DMS114 treated with DMSO at 0.1 percent for 48 hours (cell line): ENCODE data around the gene PTPRD.

Experiments used
- DNase-seq: peaks from one replicate; lab custom pipeline; 2025; ENCODE audit not compliant: unreplicated experiment; lab: John Stamatoyannopoulos, UW

PTPRD gene

DNA sequence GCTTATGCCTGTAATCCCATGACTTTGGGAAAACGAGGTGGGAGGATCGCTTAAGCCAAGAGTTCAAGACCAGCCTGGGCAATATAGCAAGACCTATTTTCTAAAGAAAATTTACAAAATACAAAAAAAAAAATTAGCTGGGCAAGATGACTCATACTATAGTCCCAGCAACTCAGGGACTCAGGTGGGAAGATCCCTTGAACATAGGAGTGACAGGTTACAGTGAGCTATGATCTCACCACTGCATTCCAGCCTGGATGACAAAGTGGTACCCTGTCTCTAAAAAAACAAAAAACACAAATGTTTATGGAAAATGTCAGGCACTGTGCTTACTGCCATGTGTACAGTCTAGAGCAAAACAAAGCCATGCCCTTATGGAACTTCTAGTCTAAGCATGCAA is 1989.9 kb downstream of the PTPRD start:
- DNase-seq, result no peak

DNA sequence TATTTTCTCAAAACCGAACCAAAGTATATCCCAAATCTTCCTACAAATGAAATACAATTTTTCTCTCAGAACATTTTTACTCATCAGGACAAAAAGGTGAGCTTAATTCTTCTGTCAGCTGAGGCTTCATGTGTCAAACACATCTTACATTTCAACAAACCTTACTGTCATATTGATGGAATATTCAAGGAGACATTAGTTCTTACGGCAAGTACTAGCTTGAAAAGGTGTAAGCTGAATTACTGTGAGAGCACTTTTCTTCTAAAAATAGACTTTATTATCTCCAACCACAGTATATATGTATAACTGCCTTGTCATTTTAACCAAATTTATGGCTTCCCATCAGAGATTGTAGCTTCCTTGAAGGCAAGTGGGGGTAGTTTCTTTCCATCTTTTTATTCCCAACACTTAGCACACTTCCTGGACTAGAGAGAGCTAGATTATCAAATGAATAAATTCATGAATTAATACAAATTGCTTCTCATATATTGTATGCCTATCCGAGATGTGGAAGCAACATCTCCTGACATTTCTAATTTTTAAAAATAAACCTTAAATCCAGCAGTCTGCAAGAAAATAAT is 1990.5 kb downstream of the PTPRD start:
- DNase-seq, result no peak

DNA sequence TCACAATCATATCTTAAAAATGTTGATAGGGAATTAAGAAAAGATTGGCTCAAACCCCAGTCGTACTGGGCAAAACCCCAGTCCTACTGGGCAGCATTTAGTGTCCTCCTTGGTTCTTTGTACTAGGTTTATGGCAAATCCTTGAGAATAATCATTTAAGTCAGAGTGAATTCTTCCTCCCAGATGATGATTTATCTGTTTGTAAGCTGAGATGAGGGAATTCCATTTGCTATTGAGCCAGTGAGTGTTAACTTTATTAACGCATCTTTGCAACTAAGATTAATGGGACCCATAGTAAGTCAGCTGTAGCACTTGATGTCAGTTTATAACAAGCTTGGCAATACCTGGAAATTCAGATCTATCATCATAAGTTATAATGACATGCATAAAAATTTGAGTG is 1991.4 kb downstream of the PTPRD start:
- DNase-seq, result no peak

DNA sequence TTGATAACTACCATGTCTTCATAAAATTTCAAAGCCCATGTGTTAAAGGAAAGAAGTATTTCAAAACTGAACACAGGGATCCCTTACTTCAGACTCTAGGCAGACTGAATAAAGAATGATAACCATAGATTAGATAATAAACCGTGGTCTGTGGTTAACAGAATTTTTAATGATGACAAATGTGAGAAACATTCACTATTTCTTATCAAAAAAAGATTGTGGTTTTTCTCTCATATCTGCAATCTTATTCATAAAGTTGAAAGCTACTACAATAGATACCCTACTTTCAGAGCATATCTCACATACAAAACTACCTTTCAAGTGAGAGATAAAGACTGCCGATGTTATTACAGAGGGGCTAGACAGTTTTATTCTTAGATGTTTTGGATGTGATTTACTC is 1996.4 kb downstream of the PTPRD start:
- DNase-seq, result no peak

DNA sequence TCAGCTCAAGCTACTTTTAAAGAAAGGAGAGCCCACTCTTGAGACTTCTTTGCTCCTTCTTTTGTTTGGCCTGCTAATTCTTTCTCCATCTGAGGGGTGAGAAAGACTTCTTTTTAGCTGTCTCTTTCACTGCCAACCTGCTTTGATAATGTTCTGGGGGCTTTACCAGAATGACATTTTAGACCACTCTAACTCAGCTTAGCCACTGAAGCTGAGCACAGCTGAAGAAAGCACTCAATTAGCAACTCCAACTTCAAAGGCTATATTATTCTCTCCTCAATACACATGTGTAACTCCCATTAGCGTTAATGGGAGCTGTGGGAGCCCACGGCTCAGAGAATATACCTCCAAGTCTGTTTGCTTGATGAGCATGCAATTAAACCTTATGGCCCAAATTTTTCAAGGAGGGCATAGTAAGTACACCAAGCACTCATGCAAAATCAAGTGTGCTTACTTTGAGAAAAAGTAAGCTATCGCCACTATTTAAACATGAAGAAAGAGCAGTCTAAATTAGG is 1997.8 kb downstream of the PTPRD start:
- no peak for DNase-seq

DNA sequence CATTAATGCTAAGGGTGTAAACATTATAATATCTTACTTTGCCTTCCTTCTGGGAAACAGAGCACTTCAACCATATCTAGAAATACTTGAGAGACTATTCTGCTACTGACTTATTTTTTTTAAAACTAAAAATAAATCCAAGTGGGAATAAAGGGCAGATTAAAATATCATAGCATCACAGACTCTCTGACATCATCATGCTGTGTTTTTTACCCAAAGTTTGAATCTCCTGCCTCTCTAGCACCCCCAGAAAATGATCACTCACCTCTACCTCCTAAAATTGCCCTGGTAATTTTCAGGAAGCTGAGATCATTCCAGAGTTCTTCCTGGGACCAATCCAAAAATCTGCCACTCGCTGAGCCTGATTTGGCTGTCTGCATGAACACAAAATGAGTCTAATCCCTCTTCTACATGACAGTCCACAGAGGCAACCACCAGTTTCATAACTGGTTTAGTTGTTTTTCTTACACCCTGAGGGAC is 1999.4 kb downstream of the PTPRD start:
- no peak for DNase-seq

DNA sequence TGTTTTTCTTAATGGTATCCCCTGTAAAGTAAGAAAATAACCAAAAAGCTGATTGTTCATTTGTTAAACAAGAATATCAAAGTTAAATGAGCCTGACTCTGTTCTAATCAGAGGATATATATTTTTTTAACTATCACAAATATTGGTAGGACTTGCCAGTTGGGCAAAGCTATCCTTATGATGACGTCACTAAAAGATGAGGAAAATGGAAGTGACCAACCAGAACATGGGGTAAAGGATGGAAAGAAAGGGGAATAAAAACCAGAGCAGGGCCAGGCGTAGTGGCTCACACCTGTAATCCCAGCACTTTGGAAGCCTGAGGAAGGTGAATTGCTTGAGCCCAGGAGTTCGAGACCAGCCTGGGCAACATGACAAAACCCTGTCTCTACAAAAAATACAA is 2001.6 kb downstream of the PTPRD start:
- DNase-seq, result no peak

DNA sequence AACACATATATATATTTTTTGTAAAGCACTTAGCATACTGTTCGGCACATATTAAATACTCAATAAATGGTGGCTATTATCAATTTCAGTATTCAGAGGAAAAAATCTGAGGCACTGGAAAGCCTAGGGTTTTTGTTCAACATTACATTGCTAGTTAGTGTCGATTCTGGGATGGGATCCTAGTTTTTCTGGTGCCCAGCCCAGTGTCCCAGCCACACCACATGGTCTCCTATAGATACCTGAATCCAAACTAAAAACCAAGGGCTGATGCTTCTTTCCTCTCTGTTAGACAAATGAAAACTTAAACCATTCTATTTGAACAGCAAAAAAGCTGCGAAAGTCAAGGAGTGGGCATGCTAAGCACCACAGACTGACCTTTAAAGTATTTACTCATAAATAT is 2002.5 kb downstream of the PTPRD start:
- DNase-seq, result no peak

DNA sequence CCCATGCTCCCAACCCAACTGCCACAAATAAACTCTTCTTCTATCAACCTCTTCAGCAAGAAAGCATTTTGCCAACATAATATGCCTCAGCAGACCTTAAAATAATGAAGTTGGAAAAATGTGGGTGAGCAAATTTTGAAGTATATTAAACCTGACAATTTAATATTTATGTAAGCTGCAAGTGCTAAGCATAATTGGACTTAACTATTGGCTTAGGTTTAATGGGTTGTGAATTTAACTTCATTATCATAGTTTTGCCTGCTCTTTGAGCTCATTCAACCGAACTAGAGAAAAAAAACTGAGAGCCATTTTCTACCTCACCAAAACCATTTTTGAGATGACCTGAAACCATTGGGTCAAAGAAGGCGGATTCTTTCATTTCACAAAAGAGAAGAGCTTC is 2007.7 kb downstream of the PTPRD start:
- DNase-seq, result no peak

DNA sequence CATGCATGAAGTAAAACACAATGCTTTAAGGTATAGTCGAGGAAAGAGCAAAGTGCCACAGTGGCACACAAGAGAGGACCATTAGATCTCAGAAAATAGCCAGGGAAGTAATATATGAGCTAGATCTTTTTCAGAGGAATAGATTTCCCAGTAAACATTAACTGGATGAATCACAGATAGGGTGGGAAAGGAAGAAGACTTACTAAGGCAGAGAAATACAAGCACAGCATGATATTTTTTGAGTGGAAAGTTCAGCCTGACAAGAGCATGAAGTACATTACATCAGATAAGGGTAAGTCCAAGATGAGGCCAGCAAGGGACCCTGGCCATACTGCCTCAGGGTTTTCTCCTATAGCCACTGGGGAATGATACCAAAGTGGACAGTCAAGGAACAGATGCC is 2008.6 kb downstream of the PTPRD start:
- DNase-seq, result no peak

DNA sequence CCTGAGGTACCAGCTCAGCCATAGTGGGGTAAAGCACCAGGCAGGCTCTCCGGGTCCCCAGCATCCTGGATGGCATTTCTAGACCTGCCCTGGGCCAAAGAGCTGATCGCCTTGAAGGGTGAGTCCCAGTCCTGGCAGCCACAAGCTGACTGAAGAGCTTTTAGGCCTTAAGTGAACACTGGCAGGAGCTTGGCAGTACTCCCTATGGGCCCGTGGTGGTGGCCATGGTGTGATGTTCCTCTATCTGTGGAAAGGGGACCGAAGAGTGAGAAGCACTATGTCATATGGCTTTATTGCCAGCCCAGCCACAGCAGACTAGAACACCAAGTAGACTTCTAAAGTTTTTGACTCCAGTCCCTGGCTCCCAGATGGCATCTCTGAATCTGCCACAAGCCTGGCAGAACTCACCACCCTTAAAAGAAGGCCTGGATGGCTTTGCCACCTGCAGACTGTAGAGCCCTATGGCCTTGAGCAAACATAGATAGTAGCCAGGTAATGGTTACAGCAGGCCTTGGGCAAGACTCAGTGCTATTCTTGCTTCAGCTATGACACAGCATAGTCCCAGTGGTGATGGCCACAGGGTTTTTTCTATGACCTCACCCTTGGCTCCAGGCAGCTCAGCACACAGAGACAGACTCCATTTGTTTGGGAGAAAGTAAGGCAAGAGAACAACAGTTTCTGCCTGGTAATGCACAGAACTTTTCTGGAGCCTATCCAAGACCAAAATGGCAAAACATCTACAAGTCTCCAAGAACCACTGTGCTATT is 2011.7 kb downstream of the PTPRD start:
- no peak for DNase-seq

DNA sequence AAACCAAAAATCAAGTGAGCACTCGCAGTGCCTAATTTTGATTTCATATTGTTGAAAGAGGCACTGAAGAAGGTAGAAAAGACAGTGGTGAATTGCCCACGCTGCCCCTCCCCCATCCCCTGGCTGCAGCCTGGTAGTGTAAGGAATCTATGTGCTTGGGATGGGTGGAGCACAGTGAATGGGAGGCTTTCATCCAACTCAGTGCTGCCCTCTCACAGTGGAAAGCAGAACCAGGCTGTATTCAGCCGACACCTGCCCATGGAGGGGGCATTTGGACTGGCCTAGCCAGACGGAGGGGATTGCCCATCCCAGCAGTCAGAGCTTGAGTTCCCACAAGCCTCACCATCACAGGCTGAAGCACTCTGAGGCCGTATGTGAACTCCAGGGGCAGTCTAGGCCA is 2012.9 kb downstream of the PTPRD start:
- no peak for DNase-seq

DNA sequence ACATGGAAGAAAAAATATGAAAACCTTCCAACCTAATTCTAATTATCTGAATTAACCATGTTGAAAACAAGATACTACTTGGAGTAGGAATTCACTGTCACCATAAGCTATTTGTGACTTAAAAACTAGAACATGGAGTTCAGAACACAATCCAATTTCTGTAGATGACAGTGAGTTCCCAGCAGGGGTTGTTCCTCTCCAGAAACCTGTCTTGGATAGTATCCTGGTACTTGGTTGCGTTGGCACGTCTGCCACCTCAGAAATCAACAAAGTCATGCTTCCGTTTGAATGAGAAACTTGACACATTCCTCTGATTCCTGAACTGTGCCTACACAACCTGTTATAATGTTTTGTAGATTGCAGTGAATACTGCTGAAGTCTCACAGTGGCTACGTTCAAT is 2023.3 kb downstream of the PTPRD start:
- DNase-seq, result no peak

DNA sequence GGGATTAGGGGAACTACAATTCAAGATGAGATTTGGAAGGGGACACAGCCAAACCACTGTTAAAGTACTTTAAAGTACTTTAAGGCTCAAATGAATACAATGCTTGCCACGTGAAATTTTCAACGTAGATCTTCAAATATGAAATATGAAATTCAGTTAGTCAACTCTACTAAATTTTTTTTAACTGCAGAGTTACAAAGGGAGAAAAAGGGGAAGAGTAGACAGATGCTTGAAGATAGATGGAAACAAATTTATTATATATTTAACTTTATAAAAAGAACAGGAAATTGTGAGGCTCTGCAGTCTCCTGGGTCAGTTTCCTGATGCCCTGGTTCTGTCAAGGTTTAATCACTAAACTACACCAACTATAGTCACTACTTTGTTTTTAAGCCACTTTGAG is 2027.8 kb downstream of the PTPRD start:
- DNase-seq, result no peak

DNA sequence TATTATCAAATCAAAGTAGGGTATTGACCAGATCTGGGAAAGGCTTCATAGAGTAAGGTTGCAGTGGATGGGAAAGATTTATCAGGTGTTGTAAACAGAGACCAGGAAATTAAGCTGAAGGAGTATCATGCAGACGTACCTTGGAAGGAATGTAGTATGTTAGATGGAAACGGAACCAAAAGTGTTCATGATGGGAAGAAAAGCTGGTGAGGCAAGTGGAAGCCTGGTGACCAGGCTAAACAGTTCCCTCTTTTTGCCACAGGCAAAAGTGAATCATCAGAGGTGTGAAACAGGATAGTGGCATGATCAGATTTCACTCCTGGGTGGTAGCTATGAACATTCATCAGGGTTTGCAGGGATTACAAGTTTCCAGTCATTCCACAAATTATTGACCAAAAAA is 2033.1 kb downstream of the PTPRD start:
- no peak for DNase-seq

DNA sequence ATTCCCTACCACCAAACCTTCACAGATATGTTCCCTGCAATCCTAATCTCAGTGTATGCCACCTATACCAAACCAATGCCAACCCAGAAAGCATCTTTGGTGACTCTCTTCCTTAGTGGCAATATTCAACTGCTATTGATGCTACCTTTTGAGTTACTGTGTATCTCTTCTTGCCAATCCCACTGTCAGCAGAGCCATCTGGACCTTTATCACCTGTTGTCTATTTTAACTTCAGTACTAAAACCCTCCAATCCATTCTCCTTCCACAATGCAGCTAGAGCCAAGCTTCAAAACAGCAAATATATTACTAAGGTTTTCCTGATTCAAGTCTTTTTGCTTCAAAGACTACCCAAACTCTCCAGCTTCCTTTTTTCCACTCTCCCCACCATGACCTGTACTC is 2036.1 kb downstream of the PTPRD start:
- DNase-seq, result no peak

DNA sequence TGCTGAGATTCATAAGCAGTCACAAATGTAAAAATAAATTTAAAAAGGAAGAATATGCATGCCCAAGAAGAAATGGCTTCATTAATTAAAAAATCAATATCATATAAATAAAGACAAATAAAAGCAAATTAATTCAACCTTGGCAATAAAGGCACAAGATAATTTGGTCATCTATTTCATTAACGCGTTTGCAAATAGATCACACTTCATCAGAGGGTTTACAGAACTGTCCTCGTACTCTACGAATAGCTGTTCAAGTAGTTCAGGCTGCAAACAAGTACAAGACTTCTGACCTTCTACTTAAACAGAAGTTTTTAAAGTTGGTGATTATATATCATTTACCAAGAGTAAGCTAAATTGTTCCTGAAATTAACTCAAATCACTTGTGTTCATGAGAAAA is 2038.0 kb downstream of the PTPRD start:
- DNase-seq, result no peak

DNA sequence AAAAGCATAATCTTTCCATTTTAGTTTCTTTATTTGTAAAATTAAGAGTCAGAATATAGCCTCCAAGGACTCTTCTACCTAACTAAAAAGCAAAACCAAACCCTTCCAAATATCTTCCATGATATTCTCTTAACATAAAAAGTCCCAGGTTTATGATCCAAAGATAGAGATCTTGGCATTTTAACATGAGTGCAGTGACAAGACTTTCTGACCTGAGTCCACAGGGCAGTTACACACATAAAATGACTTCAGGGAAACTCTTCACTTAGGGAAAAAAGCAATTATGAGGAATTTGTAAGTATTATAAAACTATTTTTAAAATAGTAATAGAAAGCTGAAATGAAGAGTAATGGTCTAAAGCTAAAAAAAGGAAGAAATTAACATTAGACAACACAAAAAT is 2040.6 kb downstream of the PTPRD start:
- DNase-seq, result no peak

DNA sequence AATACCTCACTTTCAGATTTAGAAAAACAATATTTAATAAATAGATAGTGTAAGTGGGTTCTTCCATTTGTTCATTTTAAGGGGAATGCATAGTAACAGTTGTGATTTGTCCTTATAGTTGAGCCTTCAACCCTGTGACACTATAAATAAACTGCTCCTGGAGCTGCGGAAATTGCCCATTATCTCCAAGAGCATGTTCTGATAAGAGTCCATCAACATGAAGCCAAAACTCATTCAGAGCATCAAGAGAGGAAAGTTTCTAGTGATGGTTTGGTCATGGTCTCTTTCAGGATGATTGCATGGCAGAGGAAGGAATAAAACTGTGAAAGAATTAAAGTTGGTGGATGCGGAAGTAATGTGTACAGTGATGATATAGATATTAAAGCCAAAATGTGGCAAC is 2041.2 kb downstream of the PTPRD start:
- no peak for DNase-seq

DNA sequence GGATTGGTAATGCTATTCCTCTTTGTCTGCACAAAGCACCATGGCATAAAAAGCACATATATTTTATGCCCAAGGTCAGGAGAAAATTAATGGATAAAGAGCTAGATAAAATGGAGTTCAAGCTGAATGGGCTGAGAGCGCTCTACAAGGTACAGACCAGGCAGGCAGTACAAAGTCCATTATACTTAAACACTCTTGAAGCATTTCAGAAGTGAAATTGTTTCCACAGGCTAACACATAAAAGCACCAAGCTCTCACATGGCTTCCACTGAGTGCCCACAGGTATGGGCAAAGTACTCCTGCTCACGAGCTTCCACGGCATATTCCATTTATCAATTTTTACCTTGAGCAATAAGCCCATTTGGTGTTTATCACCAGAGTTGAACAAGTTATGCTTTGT is 2042.0 kb downstream of the PTPRD start:
- DNase-seq, result no peak

DNA sequence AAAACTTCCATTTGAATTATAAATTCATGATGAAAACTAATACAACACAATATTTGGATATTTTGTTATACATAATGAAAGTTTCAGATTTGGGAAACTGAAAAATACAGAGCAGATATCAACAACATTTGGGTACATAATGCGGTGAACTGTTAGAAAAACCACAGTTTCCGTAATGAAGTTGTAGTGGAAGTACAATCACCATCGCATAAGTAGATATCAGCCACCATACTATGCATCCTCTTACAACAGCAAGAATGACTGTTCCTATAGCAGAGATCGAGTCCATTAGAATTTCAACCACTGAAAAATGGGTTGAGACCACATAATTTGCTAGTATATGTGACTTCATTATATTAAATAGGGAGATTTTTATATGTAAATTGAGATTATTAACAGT is 2043.0 kb downstream of the PTPRD start:
- DNase-seq, result no peak

DNA sequence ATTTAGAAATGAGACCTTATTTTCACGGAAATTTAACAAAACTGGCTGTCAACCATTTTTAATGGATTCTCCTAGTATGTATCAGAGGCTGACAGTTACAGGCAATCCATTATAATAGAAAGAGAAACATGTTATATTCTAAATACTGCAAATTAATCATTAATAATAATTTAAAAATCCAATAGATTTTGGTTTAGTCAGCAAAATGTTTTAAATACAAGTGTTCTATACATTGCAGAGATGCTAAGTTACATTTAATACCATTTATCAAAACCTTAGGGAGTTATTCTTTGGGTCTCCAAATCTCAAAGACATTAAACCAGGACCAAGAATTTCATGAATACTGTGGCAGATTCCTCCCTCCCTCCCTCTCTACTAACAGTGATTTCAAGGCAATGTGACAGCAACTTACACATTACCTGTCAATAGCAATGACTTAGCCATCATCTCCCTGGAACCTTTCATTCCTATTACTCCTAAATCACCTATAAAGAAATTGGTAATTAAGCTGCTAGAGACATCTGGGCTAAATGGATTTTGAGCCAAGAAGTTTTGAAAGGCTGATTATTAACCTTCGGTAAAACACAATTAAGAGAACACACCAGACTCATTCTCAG is 2044.7 kb downstream of the PTPRD start:
- no peak for DNase-seq
